T-helper 2 cell (primary cell): Measurements from ENCODE around the gene PPP6R1.

Experiments used
- DNase-seq, 5 experiments: peaks; one replicate each; pipeline versions ENCODE4 v3.0.0 to v3.0.0-alpha.2; 2012 to 2022

Gene PPP6R1

GRCh38 chr19:55257461-55258420, 1.1 kb downstream of the PPP6R1 start:
- DNase-seq, result peak in 1 of 5 experiments; percentile 30

- DNase-seq, result peak in 1 of 5 experiments; percentile 28
Measured at GRCh38 chr19:55256562-55257460, 2.0 kb downstream of the PPP6R1 start.

- DNase-seq, result peak in 4 of 5 experiments; percentile 25 to 71 (median 42)
Measured at GRCh38 chr19:55255618-55256423, 3.0 kb downstream of the PPP6R1 start.

- DNase-seq, result no peak
Measured at GRCh38 chr19:55254625-55254977, 4.2 kb downstream of the PPP6R1 start.

- peak in 4 of 5 experiments; percentile 30 to 84 (median 59) for DNase-seq
Measured at GRCh38 chr19:55253842-55254624, 4.8 kb downstream of the PPP6R1 start.

GRCh38 chr19:55252760-55253663, 5.8 kb downstream of the PPP6R1 start:
- no peak for DNase-seq

- peak in 4 of 5 experiments; percentile 26 to 82 (median 48) for DNase-seq
Measured at GRCh38 chr19:55251341-55252081, 7.3 kb downstream of the PPP6R1 start.

- no peak for DNase-seq
Measured at GRCh38 chr19:55250262-55251036, 8.4 kb downstream of the PPP6R1 start.

GRCh38 chr19:55249841-55250240, 9.0 kb downstream of the PPP6R1 start:
- no peak for DNase-seq

GRCh38 chr19:55248704-55249103, 10.1 kb downstream of the PPP6R1 start:
- DNase-seq, result no peak

GRCh38 chr19:55248166-55248675, 10.6 kb downstream of the PPP6R1 start:
- DNase-seq, result no peak

- no peak for DNase-seq
Measured at GRCh38 chr19:55247621-55248099, 11.2 kb downstream of the PPP6R1 start.

- no peak for DNase-seq
Measured at GRCh38 chr19:55246462-55247451, 12.1 kb downstream of the PPP6R1 start.

- DNase-seq, result no peak
Measured at GRCh38 chr19:55245236-55245904, 13.4 kb downstream of the PPP6R1 start.

GRCh38 chr19:55244004-55244680, 14.7 kb downstream of the PPP6R1 start:
- no peak for DNase-seq

- no peak for DNase-seq
Measured at GRCh38 chr19:55242517-55242916, 16.3 kb downstream of the PPP6R1 start.
